K562 (cell line): Measurements from ENCODE around the gene PCCA. TPM values are rescaled to one million over a fixed set of nuclear protein-coding genes. Genes with fewer than 3 reads are reported as not detected.

ENCODE experiments used
- ATAC-seq: fragments of 200-7000 bp; cut with Tn5 transposase; 3 replicates; pipeline ENCODE4 v1.9.1; 2020; ENCODE audit warnings: moderate library complexity
- BruUV-seq: library from RNA; stranded (reverse); fragments of 400-500 nt; replicated peaks from 2 replicates; lab custom pipeline; 2021; lab: Mats Ljungman, UMichigan
- CTCF ChIA-PET: fragments of 300-600 bp; formaldehyde crosslinking; extraction: SDS; loops from one replicate; lab custom pipeline; 2021; ENCODE audit warnings: low intra/inter-chr PET ratio; lab: Yijun Ruan, JAX
- POLR2A ChIA-PET: fragments of 300-600, 350-650 bp; sonication (Branson Sonifier 250); formaldehyde crosslinking; extraction: SDS; loops from one replicate; lab custom pipeline; 2021; ENCODE audit warnings: antibody characterized with exemption, inconsistent platforms; lab: Yijun Ruan, JAX
- DNase-seq, 4 experiments: peaks; one replicate each; pipeline versions ENCODE4 v3.0.0 to v3.0.0-alpha.2; 2011 to 2018; ENCODE audit warnings: low spot score in 3 of 4, mixed read lengths in 3 of 4; ENCODE audit errors: extremely low read depth in 1 of 4
- FAIRE-seq: peaks from 2 replicates; lab custom pipeline; 2011; peaks lifted over from hg19 to GRCh38; lab: Jason Lieb, UNC
- H2AFZ ChIP-seq: 2 replicates; pipeline ENCODE4 v1.6.0; 2011; ENCODE audit warnings: low read depth, low read length, control low read depth, inconsistent platforms
- H3K27ac ChIP-seq: fragments of 200-600 bp; 3 replicates; pipeline ENCODE4 v1.8.0; 2011; ENCODE audit warnings: low read depth, mild to moderate bottlenecking, control low read depth, inconsistent platforms, low read length, moderate library complexity, mixed read lengths; ENCODE audit errors: extremely low read depth
- H3K27me3 ChIP-seq, 2 experiments: fragments of 300-600 bp in 1 of 2; 2 replicates in 1 of 2; 3 replicates in 1 of 2; pipeline versions ENCODE4 v1.6.0 to v1.8.0; 2011; ENCODE audit warnings: inconsistent platforms in 2 of 2, low read length in 2 of 2, mild to moderate bottlenecking in 1 of 2, mixed read lengths in 1 of 2, moderate library complexity in 1 of 2; ENCODE audit not compliant: control insufficient read depth in 2 of 2, insufficient read depth in 2 of 2
- H3K36me3 ChIP-seq: fragments of 300-600 bp; 3 replicates; pipeline ENCODE4 v1.8.0; 2011; ENCODE audit warnings: mild to moderate bottlenecking, low read length, inconsistent platforms; ENCODE audit not compliant: control insufficient read depth, insufficient read depth
- H3K4me1 ChIP-seq, 2 experiments: fragments of 200-600 bp in 1 of 2; replicated peaks in 1 of 2; 2 replicates in 1 of 2; 3 replicates in 1 of 2; pipeline versions ENCODE4 v1.5.1 to v1.8.0; 2011; ENCODE audit warnings: inconsistent platforms in 2 of 2, low read length in 2 of 2, mild to moderate bottlenecking in 1 of 2, mixed read lengths in 1 of 2, moderate library complexity in 1 of 2; ENCODE audit not compliant: control insufficient read depth in 2 of 2, insufficient read depth in 2 of 2
- H3K4me2 ChIP-seq: 2 replicates; pipeline ENCODE4 v1.6.1; 2011; ENCODE audit warnings: low read length, control low read depth, inconsistent platforms, mixed read lengths; ENCODE audit not compliant: insufficient read depth
- H3K4me3 ChIP-seq: fragments of 200-600 bp; sonication (generic), shearing (Covaris generic); 2 replicates; pipeline ENCODE4 v1.5.1; 2016; ENCODE audit warnings: control low read depth, inconsistent platforms
- H3K79me2 ChIP-seq: fragments of 200-600 bp; 3 replicates; pipeline ENCODE4 v1.8.0; 2011; ENCODE audit warnings: low read length, inconsistent platforms; ENCODE audit not compliant: control insufficient read depth, insufficient read depth
- H3K9ac ChIP-seq, 2 experiments: 2 replicates each; pipeline versions ENCODE4 v1.6.0 to v1.6.1; 2011; ENCODE audit warnings: low read depth in 2 of 2, low read length in 2 of 2, control low read depth in 1 of 2, inconsistent platforms in 1 of 2, mild to moderate bottlenecking in 1 of 2, mixed read lengths in 1 of 2; ENCODE audit not compliant: insufficient read depth in 1 of 2
- H3K9me1 ChIP-seq: one replicate; pipeline ENCODE4 v1.6.0; 2011; ENCODE audit warnings: inconsistent platforms, mild to moderate bottlenecking, low read length, moderate library complexity; ENCODE audit not compliant: control insufficient read depth, insufficient read depth
- H3K9me3 ChIP-seq: replicated peaks from 2 replicates; pipeline ENCODE4 v1.5.1; 2011; ENCODE audit warnings: low read depth, low read length, inconsistent platforms; ENCODE audit not compliant: control insufficient read depth, insufficient read depth
- H4K20me1 ChIP-seq: replicated peaks from 2 replicates; pipeline ENCODE4 v1.6.1; 2011; ENCODE audit warnings: low read length, inconsistent platforms, mixed read lengths; ENCODE audit not compliant: control insufficient read depth, insufficient read depth
- GATAD2A ChIP-seq: fragments of 450-650 bp; IDR thresholded peaks from 2 replicates; pipeline ENCODE4 v1.6.1; 2017
- HNRNPK ChIP-seq: fragments of 200-400 bp; formaldehyde crosslinking; IDR thresholded peaks from one replicate; pipeline ENCODE4 v1.6.1; 2018; ENCODE audit warnings: mild to moderate bottlenecking, low read depth, low read length; ENCODE audit not compliant: poor library complexity, severe bottlenecking
- IRF2 ChIP-seq: sonication (generic); formaldehyde crosslinking; IDR thresholded peaks from 2 replicates; pipeline ENCODE4 v1.8.1; 2022; ENCODE audit warnings: mild to moderate bottlenecking, missing genetic modification reagents
- NFE2 ChIP-seq: IDR thresholded peaks from 2 replicates; pipeline ENCODE4 v1.6.1; 2014; ENCODE audit warnings: antibody characterized with exemption, low read depth
- SIN3A ChIP-seq, 2 experiments: fragments of 150-350 bp in 1 of 2; IDR thresholded peaks; 2 replicates each; pipeline ENCODE4 v1.6.1; 2011 to 2016; ENCODE audit warnings: borderline replicate concordance in 2 of 2, low read depth in 2 of 2, low read length in 2 of 2, mild to moderate bottlenecking in 2 of 2, moderate library complexity in 2 of 2; ENCODE audit not compliant: control insufficient read depth in 1 of 2
- TCF15 ChIP-seq: fragments of 250-450 bp; sonication (Bioruptor Pico); IDR thresholded peaks from 2 replicates; pipeline ENCODE4 v1.8.0; 2022; ENCODE audit warnings: moderate library complexity, mild to moderate bottlenecking, inconsistent platforms
- ZNF133 ChIP-seq: fragments of 250-450 bp; sonication (Bioruptor Pico); IDR thresholded peaks from 2 replicates; pipeline ENCODE4 v1.4.0; 2020; ENCODE audit warnings: mild to moderate bottlenecking
- ZNF146 ChIP-seq: IDR thresholded peaks from one replicate; pipeline ENCODE4 v1.6.1; 2018; ENCODE audit warnings: missing compliant biosample characterization; ENCODE audit not compliant: unreplicated experiment
- ZNF174 ChIP-seq: fragments of 250-450 bp; sonication (Bioruptor Pico); IDR thresholded peaks from 2 replicates; pipeline ENCODE4 v1.4.0; 2020; ENCODE audit warnings: mild to moderate bottlenecking
- ZNF239 ChIP-seq: fragments of 250-450 bp; sonication (Bioruptor Pico); IDR thresholded peaks from 2 replicates; pipeline ENCODE4 v1.4.0; 2020; ENCODE audit warnings: mild to moderate bottlenecking
- WGBS: fragments of 100-300 bp; shearing (Covaris generic); methylation state at CpG from one replicate; pipeline ENCODE4 v1.1.6; 2016; ENCODE audit warnings: low coverage, mixed read lengths; ENCODE audit not compliant: insufficient coverage; ENCODE audit errors: missing lambda C conversion rate; 5-methylcytosine and 5-hydroxymethylcytosine counted together
- in situ Hi-C: fragments of 300-500 bp; cut with MboI; formaldehyde crosslinking; loops from 4 replicates; pipeline ENCODE4 v1.15.0; 2018; ENCODE audit warnings: inconsistent platforms, mixed read lengths
- intact Hi-C: fragments of 100-400 bp; cut with micrococcal nuclease; formaldehyde crosslinking; loops from 2 replicates; pipeline ENCODE4 v1.14.2; 2022
- polyA plus RNA-seq, 8 experiments: library from polyadenylated mRNA; depleted of rRNA in 4 of 8; stranded (reverse) in 5 of 8; unstranded in 3 of 8; fragments of >200 nt; fragmentation: Nextera tagmentation in 2 of 8; fragmentation: Illumina TruSeq in 1 of 8; extraction: Ambion mirVana in 2 of 8; extraction: Trizol in 1 of 8; gene quantifications; 2 replicates each; pipeline versions ENCODE4 v1.2.1 to v1.2.3, GENCODE V29; 2011 to 2014; ENCODE audit warnings: inconsistent platforms in 1 of 8, missing spikeins in 1 of 8
- total RNA-seq, 7 experiments: library from RNA; depleted of rRNA in 6 of 7; stranded (reverse); fragments of >200 nt in 6 of 7; fragmentation: Illumina TruSeq in 2 of 7; extraction: Trizol in 2 of 7; gene quantifications; 2 replicates each; pipeline versions ENCODE4 v1.2.1 to v1.2.3, GENCODE V29; 2011 to 2021; ENCODE audit warnings: low replicate concordance in 1 of 7
- TF ChIP-seq, protein P1 (sequence below): fragments of 450-650 bp; IDR thresholded peaks from 2 replicates; pipeline ENCODE4 v1.6.1; 2018; ENCODE audit warnings: mild to moderate bottlenecking, low read depth; ENCODE audit not compliant: partially characterized antibody

PCCA gene
- total and polyA plus RNA-seq, 9 of the 15 experiments (the other 6 are each of a cell fraction or from before 2014, with no cell fraction given) = 5.2 to 14.1 (median 9.7) TPM

- in situ Hi-C loops (no loop called here), intact Hi-C loops (no loop called here)
- ChIA-PET CTCF (no interaction called here), POLR2A (interaction anchor here (0.5 kb wide), 1 partner anchor 32 kb away, joined by 3 read pairs; no protein-coding TSS in a partner anchor)
- H3K79me2 ChIP-seq = no peaks in the 10 kb centered on the region
- no peaks in the 10 kb centered on the region for H3K9me1 ChIP-seq
- no peak overlapping the region for H2AFZ ChIP-seq
- H3K4me1 ChIP-seq = no peaks in the 10 kb centered on the region
- WGBS = 0% methylated on average over 1 of the region's 1 CpG
- DNase-seq (no peak), FAIRE-seq (no peak), ATAC-seq (no peak)
- no peaks in the 10 kb centered on the region for H3K9me3 ChIP-seq
- TF ChIP-seq GATAD2A = no peak
- TF ChIP-seq, protein P1, sequence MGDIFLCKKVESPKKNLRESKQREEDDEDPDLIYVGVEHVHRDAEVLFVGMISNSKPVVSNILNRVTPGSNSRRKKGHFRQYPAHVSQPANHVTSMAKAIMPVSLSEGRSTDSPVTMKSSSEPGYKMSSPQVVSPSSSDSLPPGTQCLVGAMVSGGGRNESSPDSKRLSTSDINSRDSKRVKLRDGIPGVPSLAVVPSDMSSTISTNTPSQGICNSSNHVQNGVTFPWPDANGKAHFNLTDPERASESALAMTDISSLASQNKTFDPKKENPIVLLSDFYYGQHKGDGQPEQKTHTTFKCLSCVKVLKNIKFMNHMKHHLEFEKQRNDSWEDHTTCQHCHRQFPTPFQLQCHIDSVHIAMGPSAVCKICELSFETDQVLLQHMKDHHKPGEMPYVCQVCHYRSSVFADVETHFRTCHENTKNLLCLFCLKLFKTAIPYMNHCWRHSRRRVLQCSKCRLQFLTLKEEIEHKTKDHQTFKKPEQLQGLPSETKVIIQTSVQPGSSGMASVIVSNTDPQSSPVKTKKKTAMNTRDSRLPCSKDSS = no peak
- no peak for TF ChIP-seq ZNF133 (CRISPR knock-in tag)
- no peak for TF ChIP-seq NFE2
- no peak for TF ChIP-seq TCF15 (CRISPR knock-in tag)
- no peak for TF ChIP-seq IRF2
- no peak for TF ChIP-seq ZNF146 (CRISPR knock-in tag)
- no peak for TF ChIP-seq ZNF174 (CRISPR knock-in tag)
- TF ChIP-seq ZNF239 = no peak
- no peak for TF ChIP-seq SIN3A (IDR thresholded peaks at IDR 0.05; ENCODE audit: borderline replicate concordance in 2 of 2, control insufficient read depth in 1 of 2, low read depth in 2 of 2, low read length in 2 of 2)
- no peak for TF ChIP-seq HNRNPK
- no peak overlapping the region for H3K4me3 ChIP-seq
- no peaks in the 10 kb centered on the region for H4K20me1 ChIP-seq
- BruUV-seq = no TSS peak
- H3K27me3 ChIP-seq = no peaks in the 10 kb centered on the region
- no peak overlapping the region for H3K9ac ChIP-seq
- no peak overlapping the region for H3K4me2 ChIP-seq
- no peak overlapping the region for H3K27ac ChIP-seq
- no peaks in the 10 kb centered on the region for H3K36me3 ChIP-seq
These were observed 273.9 kb downstream of the PCCA start for GRCh38 chr13:100362781-100363180.
